ENCODE results near the gene RTN4R. TPM values are rescaled to one million over a fixed set of nuclear protein-coding genes. Genes with fewer than 3 reads are reported as not detected.

The RTN4R gene
- total and polyA plus RNA-seq, 2 donors from 2014 or later = 1.2 to 2.5 TPM

DNA sequence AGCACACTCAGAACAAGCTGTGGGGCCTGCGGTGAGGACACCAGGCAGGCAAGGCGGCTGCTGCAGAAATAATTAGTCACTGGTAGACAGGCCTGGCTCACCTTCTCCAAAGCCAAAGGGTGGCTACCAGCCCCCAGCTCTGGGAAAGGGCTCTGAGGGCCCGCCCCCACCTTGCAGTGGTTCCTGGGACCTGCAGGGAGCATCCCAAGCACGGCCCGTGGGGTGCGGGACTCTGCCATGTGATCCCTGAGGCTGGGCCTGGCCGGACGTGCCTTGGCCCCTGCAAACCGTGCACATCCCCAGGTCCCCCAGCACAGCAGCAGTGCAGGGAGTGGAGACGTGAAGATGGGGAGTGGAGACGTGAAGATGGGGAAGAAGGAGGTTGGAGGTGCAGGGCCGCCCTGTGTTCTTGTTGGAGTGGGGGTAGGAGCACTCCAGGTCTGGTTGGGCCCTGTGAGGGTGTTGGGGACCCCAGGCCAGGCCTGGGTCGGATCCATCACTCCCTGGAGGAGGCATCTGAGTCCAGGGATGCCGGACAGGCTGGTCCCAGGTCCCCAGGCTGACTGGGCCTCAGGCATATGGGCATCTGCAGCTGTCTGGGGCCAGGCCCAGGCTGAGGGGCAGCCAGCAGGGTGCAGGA lies 41.9 kb downstream of the RTN4R start:
- no peaks in the 10 kb centered on the region for H3K9me3 ChIP-seq (ENCODE audit: control insufficient read depth in 2 of 3, insufficient read depth in 1 of 3, low read length in 3 of 3)
- DNase-seq (no peak), FAIRE-seq (no peak)
- intact Hi-C loops (cut with DNase I) = no loop called here
- no peak overlapping the region for H3K4me3 ChIP-seq (ENCODE audit: low read length in 3 of 3)
- H3K4me1 ChIP-seq (ENCODE audit: control insufficient read depth in 2 of 3, insufficient read depth in 2 of 3, low read depth in 1 of 3, low read length in 3 of 3) = peaks cover 0 to 8% (median 0%) of the 10 kb centered on the region in 3 donors
- no peaks in the 10 kb centered on the region for H3K27me3 ChIP-seq (ENCODE audit: control insufficient read depth, insufficient read depth, low read length)
- H3K27ac ChIP-seq (ENCODE audit: low read depth in 2 of 2, low read length in 2 of 2) = no peak overlapping the region
- TF ChIP-seq, protein P1, sequence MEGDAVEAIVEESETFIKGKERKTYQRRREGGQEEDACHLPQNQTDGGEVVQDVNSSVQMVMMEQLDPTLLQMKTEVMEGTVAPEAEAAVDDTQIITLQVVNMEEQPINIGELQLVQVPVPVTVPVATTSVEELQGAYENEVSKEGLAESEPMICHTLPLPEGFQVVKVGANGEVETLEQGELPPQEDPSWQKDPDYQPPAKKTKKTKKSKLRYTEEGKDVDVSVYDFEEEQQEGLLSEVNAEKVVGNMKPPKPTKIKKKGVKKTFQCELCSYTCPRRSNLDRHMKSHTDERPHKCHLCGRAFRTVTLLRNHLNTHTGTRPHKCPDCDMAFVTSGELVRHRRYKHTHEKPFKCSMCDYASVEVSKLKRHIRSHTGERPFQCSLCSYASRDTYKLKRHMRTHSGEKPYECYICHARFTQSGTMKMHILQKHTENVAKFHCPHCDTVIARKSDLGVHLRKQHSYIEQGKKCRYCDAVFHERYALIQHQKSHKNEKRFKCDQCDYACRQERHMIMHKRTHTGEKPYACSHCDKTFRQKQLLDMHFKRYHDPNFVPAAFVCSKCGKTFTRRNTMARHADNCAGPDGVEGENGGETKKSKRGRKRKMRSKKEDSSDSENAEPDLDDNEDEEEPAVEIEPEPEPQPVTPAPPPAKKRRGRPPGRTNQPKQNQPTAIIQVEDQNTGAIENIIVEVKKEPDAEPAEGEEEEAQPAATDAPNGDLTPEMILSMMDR (IDR thresholded peaks at IDR 0.05; ENCODE audit: borderline replicate concordance, extremely low read depth, insufficient read depth) = no peak
- H3K9ac ChIP-seq (ENCODE audit: low read length in 3 of 3) = no peak overlapping the region
- no peaks in the 10 kb centered on the region for H3K36me3 ChIP-seq (ENCODE audit: control insufficient read depth in 2 of 3, insufficient read depth in 3 of 3, low read length in 3 of 3)

DNA sequence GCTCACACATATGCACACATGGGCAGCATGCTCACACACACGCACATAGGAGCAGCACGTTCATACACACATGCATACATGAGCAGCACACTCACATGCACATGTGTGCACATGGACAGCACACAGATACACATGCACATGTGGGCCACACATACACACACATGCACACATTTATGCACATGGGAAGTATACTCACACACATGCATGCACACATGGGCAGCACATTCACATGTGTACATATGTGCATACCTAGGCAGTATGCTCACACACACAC lies 42.5 kb downstream of the RTN4R start:
- intact Hi-C loops (cut with DNase I) = no loop called here
- Histone ChIP-seq H3K27me3 (ENCODE audit: control insufficient read depth, insufficient read depth, low read length) (no peaks in the 10 kb centered on the region), H3K4me1 (ENCODE audit: control insufficient read depth in 2 of 3, insufficient read depth in 2 of 3, low read depth in 1 of 3, low read length in 3 of 3) (peaks cover 0 to 8% (median 0%) of the 10 kb centered on the region in 3 donors), H3K36me3 (ENCODE audit: control insufficient read depth in 2 of 3, insufficient read depth in 3 of 3, low read length in 3 of 3) (no peaks in the 10 kb centered on the region), H3K9ac (ENCODE audit: low read length in 3 of 3) (no peak overlapping the region), H3K4me3 (ENCODE audit: low read length in 3 of 3) (no peak overlapping the region), H3K27ac (ENCODE audit: low read depth in 2 of 2, low read length in 2 of 2) (no peak overlapping the region), H3K9me3 (ENCODE audit: control insufficient read depth in 2 of 3, insufficient read depth in 1 of 3, low read length in 3 of 3) (no peaks in the 10 kb centered on the region)
- FAIRE-seq (no peak), DNase-seq (no peak)
- TF ChIP-seq, protein P1 (IDR thresholded peaks at IDR 0.05; ENCODE audit: borderline replicate concordance, extremely low read depth, insufficient read depth) = no peak

DNA sequence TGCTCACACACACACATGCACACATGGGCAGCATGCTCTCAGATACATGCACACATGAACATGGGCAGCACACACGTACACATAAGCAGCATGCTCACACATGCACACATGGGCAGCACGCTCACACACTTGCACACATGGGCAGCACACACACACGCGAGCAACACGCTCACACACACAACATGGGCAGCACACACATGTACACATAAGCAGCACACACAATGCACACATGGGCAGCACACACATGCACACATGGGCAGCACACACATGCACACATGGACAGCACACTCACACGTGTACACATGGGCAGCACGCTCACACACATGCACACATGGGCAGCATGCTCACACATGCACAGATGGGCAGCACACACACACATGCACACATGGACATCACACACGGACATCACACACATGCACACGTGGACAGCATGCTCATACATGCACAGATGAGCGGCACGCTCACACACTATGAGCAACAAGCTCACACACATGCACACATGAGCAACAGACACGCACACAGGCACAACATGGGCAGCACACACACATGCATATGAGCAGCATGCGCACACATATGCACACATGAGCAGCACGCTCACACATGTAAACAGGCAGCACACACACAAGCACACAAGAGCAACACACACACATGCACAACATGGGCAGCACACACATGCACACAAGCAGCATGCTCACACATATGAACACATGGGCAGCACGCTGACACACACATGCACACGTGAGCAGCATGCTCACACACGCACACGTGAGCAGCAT lies 43.0 kb downstream of the RTN4R start:
- Histone ChIP-seq H3K27ac (ENCODE audit: low read depth in 2 of 2, low read length in 2 of 2) (no peak overlapping the region), H3K9me3 (ENCODE audit: control insufficient read depth in 2 of 3, insufficient read depth in 1 of 3, low read length in 3 of 3) (no peaks in the 10 kb centered on the region), H3K4me3 (ENCODE audit: low read length in 3 of 3) (no peak overlapping the region), H3K9ac (ENCODE audit: low read length in 3 of 3) (no peak overlapping the region), H3K36me3 (ENCODE audit: control insufficient read depth in 2 of 3, insufficient read depth in 3 of 3, low read length in 3 of 3) (no peaks in the 10 kb centered on the region), H3K27me3 (ENCODE audit: control insufficient read depth, insufficient read depth, low read length) (no peaks in the 10 kb centered on the region), H3K4me1 (ENCODE audit: control insufficient read depth in 2 of 3, insufficient read depth in 2 of 3, low read depth in 1 of 3, low read length in 3 of 3) (peaks cover 0 to 6% (median 0%) of the 10 kb centered on the region in 3 donors)
- intact Hi-C loops (cut with DNase I) = no loop called here
- FAIRE-seq (no peak), DNase-seq (no peak)
- TF ChIP-seq, protein P1 (IDR thresholded peaks at IDR 0.05; ENCODE audit: borderline replicate concordance, extremely low read depth, insufficient read depth) = no peak
